Germinal center (tissue), 1 donor: Measurements from ENCODE around the gene CTRB1.
"Not testable (repeated sequence)": the region's sequence is repeated elsewhere in the genome, so short reads cannot be mapped to it uniquely, and the experiment has no call there.

Experiments
- DNase-seq: peaks from one replicate; pipeline ENCODE4 v3.0.0; 2012; ENCODE audit warnings: mixed read lengths, low spot score

CTRB1 gene

GRCh38 chr16:75204410-75204758 lies 14.4 kb upstream of the CTRB1 start:
- DNase-seq: no peak

GRCh38 chr16:75204905-75205304 lies 13.9 kb upstream of the CTRB1 start:
- not testable (repeated sequence) for DNase-seq

GRCh38 chr16:75205438-75205837 lies 13.3 kb upstream of the CTRB1 start:
- DNase-seq: not testable (repeated sequence)

- not testable (repeated sequence) for DNase-seq
Measured at GRCh38 chr16:75205961-75206748, 12.6 kb upstream of the CTRB1 start.

GRCh38 chr16:75206749-75207451 lies 11.9 kb upstream of the CTRB1 start, which contains the start of gene CTRB2:
TSS of gene CTRB2 (minus strand) at chr16:75207161. CDS start at chr16:75207141, 20 bp downstream.
- no peak for DNase-seq

GRCh38 chr16:75207831-75208230 lies 11.0 kb upstream of the CTRB1 start:
- DNase-seq: no peak

- no peak for DNase-seq
Measured at GRCh38 chr16:75208242-75208825, 10.5 kb upstream of the CTRB1 start.

- no peak for DNase-seq
Measured at GRCh38 chr16:75208861-75209505, 9.8 kb upstream of the CTRB1 start.

GRCh38 chr16:75209514-75209913 lies 9.3 kb upstream of the CTRB1 start:
- DNase-seq: not testable (repeated sequence)

- DNase-seq: no peak
Measured at GRCh38 chr16:75209944-75210343, 8.8 kb upstream of the CTRB1 start.

- DNase-seq: not testable (repeated sequence)
Measured at GRCh38 chr16:75211286-75211685, 7.5 kb upstream of the CTRB1 start.

- no peak for DNase-seq
Measured at GRCh38 chr16:75216127-75216526, 2.7 kb upstream of the CTRB1 start.

GRCh38 chr16:75216576-75216975 lies 2.2 kb upstream of the CTRB1 start:
- no peak for DNase-seq

- no peak for DNase-seq
Measured at GRCh38 chr16:75217389-75217851, 1.4 kb upstream of the CTRB1 start.

- no peak for DNase-seq
Measured at GRCh38 chr16:75219088-75219487, 300 bp downstream of the CTRB1 start.

- no peak for DNase-seq
Measured at GRCh38 chr16:75219838-75220237, 1.1 kb downstream of the CTRB1 start.

- no peak for DNase-seq
Measured at GRCh38 chr16:75222271-75222783, 3.5 kb downstream of the CTRB1 start.

GRCh38 chr16:75223129-75223528 lies 4.3 kb downstream of the CTRB1 start:
- not testable (repeated sequence) for DNase-seq

- DNase-seq: no peak
Measured at GRCh38 chr16:75224306-75225082, 5.7 kb downstream of the CTRB1 start.

GRCh38 chr16:75225092-75225491 lies 6.3 kb downstream of the CTRB1 start:
- no peak for DNase-seq
